ENCODE measurements around the gene PHC2. TPM values are rescaled to one million over a fixed set of nuclear protein-coding genes. Genes with fewer than 3 reads are reported as not detected.

PHC2 gene
- total RNA-seq, 1 donor from 2014 or later = 140 TPM

GRCh38 chr1:33363021-33363420 is 67.9 kb downstream of the PHC2 start:
- DNase-seq (ENCODE audit: low read depth) = no peak

GRCh38 chr1:33361532-33362235 is 69.2 kb downstream of the PHC2 start:
- TF ChIP-seq CTCF (conservative IDR thresholded peaks at IDR 0.05; ENCODE audit: low read depth, low read length) = no peak
- no peak for DNase-seq (ENCODE audit: low read depth)
- no peak overlapping the region for H3K4me3 ChIP-seq (ENCODE audit: low read depth, low read length)

More at GRCh38 chr1:33363021-33363420, 67.9 kb downstream of the PHC2 start:
- TF ChIP-seq CTCF (conservative IDR thresholded peaks at IDR 0.05; ENCODE audit: low read depth, low read length) = no peak
- no peak overlapping the region for H3K4me3 ChIP-seq (ENCODE audit: low read depth, low read length)

GRCh38 chr1:33360367-33360766 is 70.5 kb downstream of the PHC2 start:
- DNase-seq (ENCODE audit: low read depth) = no peak
- no peak overlapping the region for H3K4me3 ChIP-seq (ENCODE audit: low read depth, low read length)
- no peak for TF ChIP-seq CTCF (conservative IDR thresholded peaks at IDR 0.05; ENCODE audit: low read depth, low read length)

GRCh38 chr1:33359931-33360330 is 71.0 kb downstream of the PHC2 start:
- TF ChIP-seq CTCF (conservative IDR thresholded peaks at IDR 0.05; ENCODE audit: low read depth, low read length) = no peak
- H3K4me3 ChIP-seq (ENCODE audit: low read depth, low read length) = no peak overlapping the region
- DNase-seq (ENCODE audit: low read depth) = no peak

- no peak overlapping the region for H3K4me3 ChIP-seq (ENCODE audit: low read depth, low read length)
- DNase-seq (ENCODE audit: low read depth) = no peak
- TF ChIP-seq CTCF (conservative IDR thresholded peaks at IDR 0.05; ENCODE audit: low read depth, low read length) = no peak
Measured at GRCh38 chr1:33358795-33359503, 71.9 kb downstream of the PHC2 start.

GRCh38 chr1:33358114-33358794 is 72.6 kb downstream of the PHC2 start:
- TF ChIP-seq CTCF (conservative IDR thresholded peaks at IDR 0.05; ENCODE audit: low read depth, low read length) = no peak
- no peak overlapping the region for H3K4me3 ChIP-seq (ENCODE audit: low read depth, low read length)
- DNase-seq (ENCODE audit: low read depth) = no peak

Measured in epithelial cell of proximal tubule (primary cell).